BJ (cell line): ENCODE data around the gene SUN5. TPM values are rescaled to one million over a fixed set of nuclear protein-coding genes. Genes with fewer than 3 reads are reported as not detected.

Experiments
- CTCF ChIA-PET: fragments of 350-600 bp; formaldehyde crosslinking; extraction: SDS; loops from one replicate; lab custom pipeline; 2021; ENCODE audit warnings: antibody characterized with exemption, inconsistent platforms; lab: Yijun Ruan, JAX
- POLR2A ChIA-PET: fragments of 300-600 bp; sonication (Branson Sonifier 250); formaldehyde crosslinking; extraction: SDS; loops from one replicate; lab custom pipeline; 2021; ENCODE audit warnings: antibody characterized with exemption; lab: Charles Lee
- DNase-seq: peaks from one replicate; pipeline ENCODE4 v3.0.0-alpha.2; 2011; ENCODE audit warnings: low read depth
- H3K27me3 ChIP-seq: 2 replicates; pipeline ENCODE4 v1.6.0; 2011; ENCODE audit warnings: low read length; ENCODE audit not compliant: control insufficient read depth, insufficient read depth
- H3K36me3 ChIP-seq: 2 replicates; pipeline ENCODE4 v1.5.1; 2011; ENCODE audit warnings: low read length; ENCODE audit not compliant: control insufficient read depth, insufficient read depth
- H3K4me3 ChIP-seq: 2 replicates; pipeline ENCODE4 v1.5.1; 2011; ENCODE audit warnings: low read depth, mild to moderate bottlenecking, control low read depth, low read length
- CTCF ChIP-seq: IDR thresholded peaks from 2 replicates; pipeline ENCODE4 v1.5.1; 2011; ENCODE audit warnings: low read depth, mild to moderate bottlenecking, control low read depth, inconsistent platforms, low read length, moderate library complexity; ENCODE audit not compliant: insufficient read depth
- polyA plus RNA-seq: library from polyadenylated mRNA; depleted of rRNA; stranded (reverse); fragments of >200 nt; gene quantifications from 2 replicates; pipeline ENCODE4 v1.2.3, GENCODE V29; 2011

SUN5 gene
- polyA plus RNA-seq, 1 experiment, result not detected

DNA sequence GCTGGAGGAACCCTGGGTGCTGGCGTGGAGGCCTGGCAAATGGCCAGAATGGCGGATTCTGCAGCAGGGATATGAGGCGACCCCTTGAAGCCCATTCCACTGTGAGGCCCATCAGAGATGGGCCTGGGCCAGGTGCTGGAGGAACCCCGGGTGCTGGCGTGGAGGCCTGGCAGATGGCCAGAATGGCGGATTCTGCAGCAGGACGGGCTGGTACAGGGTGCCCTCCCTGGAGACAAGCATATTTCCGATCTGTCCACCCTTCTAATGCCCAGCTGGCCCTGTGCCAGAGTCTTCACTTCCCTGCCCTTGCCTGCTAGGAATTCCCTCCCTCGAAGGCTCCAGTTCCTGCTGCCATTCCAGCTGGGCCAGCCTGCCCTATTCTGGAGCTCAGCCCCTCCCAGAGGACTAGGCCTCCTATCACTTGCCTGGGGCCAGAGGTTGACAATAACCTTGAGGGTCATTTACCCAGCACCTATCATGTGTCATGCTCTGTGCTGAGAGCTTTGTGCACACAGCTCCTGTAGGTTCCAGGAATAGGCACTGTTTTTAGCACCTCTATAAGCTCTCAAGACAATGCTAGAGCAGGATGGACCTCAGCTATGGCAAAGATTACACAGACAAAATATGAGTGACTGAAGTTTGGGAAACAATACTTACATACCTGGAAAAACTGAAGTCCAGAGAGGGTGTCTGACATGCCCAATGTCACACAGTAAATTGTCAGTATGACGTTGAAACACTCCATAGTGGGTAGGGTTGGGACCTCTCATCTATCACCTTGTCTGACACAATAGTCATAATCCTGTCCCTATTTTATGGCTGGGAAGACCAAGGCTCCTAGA, 21.4 kb downstream of the SUN5 start:
- TF ChIP-seq CTCF, result no peak
- Histone ChIP-seq H3K27me3 (peaks cover 3% of the 10 kb centered on the region; the same call in 1 of the 2 replicates), H3K4me3 (no peak overlapping the region), H3K36me3 (no peaks in the 10 kb centered on the region)
- DNase-seq, result no peak
- ChIA-PET CTCF (no interaction called here), POLR2A (no interaction called here)

DNA sequence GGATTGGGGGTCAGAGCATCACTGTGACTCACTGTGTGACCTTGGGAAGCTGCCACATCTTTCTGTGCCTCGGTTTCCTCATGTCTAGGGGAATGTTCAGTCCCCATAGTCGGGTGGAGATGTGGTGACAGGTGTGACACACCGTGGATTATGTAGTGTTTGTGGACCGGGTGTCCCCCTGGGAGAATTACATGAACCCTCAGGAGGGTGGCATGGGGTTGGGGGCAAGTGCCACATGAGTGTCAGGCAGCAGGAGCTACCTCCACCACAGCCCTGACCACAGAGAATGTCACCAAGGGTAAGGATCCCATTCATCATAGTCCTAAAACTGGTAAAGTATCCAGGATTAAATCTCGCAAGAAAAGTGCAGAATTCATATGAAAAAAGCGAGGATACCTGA, 23.2 kb downstream of the SUN5 start:
- Histone ChIP-seq H3K4me3 (no peak overlapping the region), H3K36me3 (no peaks in the 10 kb centered on the region), H3K27me3 (peaks cover 3% of the 10 kb centered on the region; the same call in 1 of the 2 replicates)
- no peak for TF ChIP-seq CTCF
- CTCF ChIA-PET, result no interaction called here
- no peak for DNase-seq
- POLR2A ChIA-PET, result no interaction called here

GRCh38 chr20:32980131-32980941, 23.9 kb downstream of the SUN5 start:
- POLR2A ChIA-PET, result no interaction called here
- no peak for DNase-seq

GRCh38 chr20:32979201-32979998, 24.8 kb downstream of the SUN5 start:
- DNase-seq, result no peak
- Histone ChIP-seq H3K36me3 (no peaks in the 10 kb centered on the region), H3K4me3 (no peak overlapping the region), H3K27me3 (peaks cover 2% of the 10 kb centered on the region; the same call in 1 of the 2 replicates)
- TF ChIP-seq CTCF, result no peak
- CTCF ChIA-PET, result no interaction called here
- POLR2A ChIA-PET, result no interaction called here

More at GRCh38 chr20:32980131-32980941, 23.9 kb downstream of the SUN5 start:
- Histone ChIP-seq H3K4me3 (no peak overlapping the region), H3K27me3 (peaks cover 3% of the 10 kb centered on the region; the same call in 1 of the 2 replicates), H3K36me3 (no peaks in the 10 kb centered on the region)
- CTCF ChIA-PET, result interaction anchor here (0.6 kb wide), 1 partner anchor 280 kb away, joined by 3 read pairs; no protein-coding TSS in a partner anchor
- TF ChIP-seq CTCF, result no peak
